OCI-LY1 (cell line): ENCODE data around the gene POU5F1.

Experiments
- H2AFZ ChIP-seq: fragments of 200-600 bp; sonication (generic), shearing (Covaris generic); 2 replicates; pipeline ENCODE4 v1.6.0; 2014; ENCODE audit warnings: antibody characterized with exemption, mild to moderate bottlenecking, low read length
- H3F3A ChIP-seq: fragments of 200-600 bp; sonication (generic), shearing (Covaris generic); 2 replicates; pipeline ENCODE4 v1.6.0; 2014; ENCODE audit warnings: mild to moderate bottlenecking, antibody characterized with exemption, low read length, moderate library complexity; ENCODE audit not compliant: insufficient read depth
- H3K27ac ChIP-seq: fragments of 200-600 bp; sonication (generic); 2 replicates; pipeline ENCODE4 v1.5.1; 2014; ENCODE audit warnings: low read length, mixed run types, mild to moderate bottlenecking, low read depth; ENCODE audit not compliant: poor library complexity, severe bottlenecking
- H3K27me3 ChIP-seq: fragments of 200-600 bp; sonication (generic); 2 replicates; pipeline ENCODE4 v1.6.0; 2014; ENCODE audit warnings: antibody characterized with exemption, mild to moderate bottlenecking, low read length, moderate library complexity; ENCODE audit not compliant: insufficient read depth
- H3K36me3 ChIP-seq: fragments of 200-600 bp; sonication (generic); 2 replicates; pipeline ENCODE4 v1.6.1; 2014; ENCODE audit warnings: mild to moderate bottlenecking, antibody characterized with exemption, low read length, moderate library complexity, mixed read lengths; ENCODE audit not compliant: insufficient read depth
- H3K4me1 ChIP-seq: fragments of 200-600 bp; sonication (generic); 2 replicates; pipeline ENCODE4 v1.5.1; 2014; ENCODE audit warnings: mild to moderate bottlenecking, low read length, moderate library complexity; ENCODE audit not compliant: insufficient read depth, severe bottlenecking
- H3K4me2 ChIP-seq: fragments of 200-600 bp; sonication (generic), shearing (Covaris generic); 2 replicates; pipeline ENCODE4 v1.6.1; 2014; ENCODE audit warnings: low read length
- H3K4me3 ChIP-seq: fragments of 200-600 bp; sonication (generic); 2 replicates; pipeline ENCODE4 v1.5.1; 2014; ENCODE audit warnings: low read length, low read depth, mild to moderate bottlenecking, mixed read lengths; ENCODE audit not compliant: poor library complexity, severe bottlenecking
- H3K79me2 ChIP-seq: fragments of 200-600 bp; shearing (Covaris generic); 2 replicates; pipeline ENCODE4 v1.6.1; 2016; ENCODE audit warnings: mixed run types, low read length, mixed read lengths; ENCODE audit not compliant: insufficient read depth
- H3K9ac ChIP-seq: fragments of 200-600 bp; sonication (generic), shearing (Covaris generic); 2 replicates; pipeline ENCODE4 v1.6.1; 2014; ENCODE audit warnings: mild to moderate bottlenecking, low read length, mixed read lengths
- H3K9me2 ChIP-seq: fragments of 200-600 bp; sonication (generic), shearing (Covaris generic); 2 replicates; pipeline ENCODE4 v1.6.1; 2014; ENCODE audit warnings: low read depth, mild to moderate bottlenecking, low read length, mixed read lengths
- H3K9me3 ChIP-seq: fragments of 200-600 bp; shearing (Covaris generic); 2 replicates; pipeline ENCODE4 v1.6.1; 2014; ENCODE audit warnings: low read length, mixed read lengths
- H4K20me1 ChIP-seq: fragments of 200-600 bp; sonication (generic), shearing (Covaris generic); 2 replicates; pipeline ENCODE4 v1.6.0; 2016; ENCODE audit warnings: mild to moderate bottlenecking, low read length; ENCODE audit not compliant: insufficient read depth
- CTCF ChIP-seq: fragments of 200-600 bp; sonication (generic), shearing (Covaris generic); IDR thresholded peaks from 2 replicates; pipeline ENCODE4 v1.5.1; 2017; ENCODE audit warnings: mild to moderate bottlenecking, antibody characterized with exemption, low read length, moderate library complexity, mixed read lengths
- EZH2 ChIP-seq: fragments of 200-600 bp; sonication (generic), shearing (Covaris generic); IDR thresholded peaks from 2 replicates; pipeline ENCODE4 v1.8.0; 2017; ENCODE audit warnings: borderline replicate concordance, mixed run types, mild to moderate bottlenecking, antibody characterized with exemption, low read length, moderate library complexity, mixed read lengths

POU5F1 gene

GRCh38 chr6:31144296-31144969 lies 26.0 kb downstream of the POU5F1 start:
- Histone ChIP-seq H3K4me1 (no peaks in the 10 kb centered on the region), H3K4me3 (no peak overlapping the region), H3K36me3 (peaks cover 33% of the 10 kb centered on the region), H2AFZ (no peak overlapping the region), H3K9ac (no peak overlapping the region), H4K20me1 (no peaks in the 10 kb centered on the region), H3K4me2 (no peak overlapping the region), H3K9me2 (no peaks in the 10 kb centered on the region), H3K79me2 (no peaks in the 10 kb centered on the region), H3F3A (no peaks in the 10 kb centered on the region), H3K27me3 (no peaks in the 10 kb centered on the region), H3K27ac (no peak overlapping the region), H3K9me3 (no peaks in the 10 kb centered on the region)
- no peak for TF ChIP-seq CTCF
- no peak for TF ChIP-seq EZH2

GRCh38 chr6:31143148-31143547 lies 27.3 kb downstream of the POU5F1 start:
- H3K36me3 ChIP-seq = peaks cover 32% of the 10 kb centered on the region
- no peaks in the 10 kb centered on the region for H4K20me1 ChIP-seq
- no peak overlapping the region for H3K4me2 ChIP-seq
- no peaks in the 10 kb centered on the region for H3K27me3 ChIP-seq
- H3K9me3 ChIP-seq = no peaks in the 10 kb centered on the region
- H3K9ac ChIP-seq = no peak overlapping the region
- H3F3A ChIP-seq = no peaks in the 10 kb centered on the region
- H3K4me1 ChIP-seq = no peaks in the 10 kb centered on the region
- H3K27ac ChIP-seq = no peak overlapping the region
- H3K9me2 ChIP-seq = no peaks in the 10 kb centered on the region
- H3K79me2 ChIP-seq = no peaks in the 10 kb centered on the region
- H3K4me3 ChIP-seq = no peak overlapping the region
- TF ChIP-seq CTCF (no peak), EZH2 (no peak)
- no peak overlapping the region for H2AFZ ChIP-seq

GRCh38 chr6:31142361-31142761 lies 28.1 kb downstream of the POU5F1 start:
- Histone ChIP-seq H3K36me3 (peaks cover 32% of the 10 kb centered on the region), H3K4me2 (no peak overlapping the region), H4K20me1 (no peaks in the 10 kb centered on the region), H2AFZ (no peak overlapping the region), H3K9me2 (no peaks in the 10 kb centered on the region), H3K27me3 (no peaks in the 10 kb centered on the region), H3K79me2 (no peaks in the 10 kb centered on the region), H3K4me3 (no peak overlapping the region), H3K4me1 (peaks cover 7% of the 10 kb centered on the region), H3F3A (no peaks in the 10 kb centered on the region), H3K9me3 (no peaks in the 10 kb centered on the region), H3K27ac (no peak overlapping the region), H3K9ac (no peak overlapping the region)
- TF ChIP-seq EZH2 = no peak
- TF ChIP-seq CTCF = no peak
